Tibial nerve (tissue), 4 donors: ENCODE measurements around the gene ENG.

Source experiments
- EP300 ChIP-seq, 2 donors: sonication (generic); formaldehyde crosslinking; IDR thresholded peaks; one replicate each; pipeline ENCODE4 v1.6.1; 2017; ENCODE audit warnings: antibody characterized with exemption in 2 of 2, mild to moderate bottlenecking in 1 of 2
- POLR2A ChIP-seq, 2 donors: fragments of 450-650 bp; IDR thresholded peaks; one replicate each; pipeline ENCODE4 v1.6.1; 2017; ENCODE audit warnings: antibody characterized with exemption in 2 of 2, mild to moderate bottlenecking in 2 of 2, moderate library complexity in 2 of 2
- TF ChIP-seq, protein P1 (sequence below), 5 experiments: fragments of 200-600 bp in 3 of 5; fragments of 450-650 bp in 2 of 5; sonication (generic) in 3 of 5; IDR thresholded peaks; one replicate each; pipeline ENCODE4 v1.5.1; 2016 to 2019; ENCODE audit warnings: antibody characterized with exemption in 5 of 5, mild to moderate bottlenecking in 3 of 5, moderate library complexity in 2 of 5

DNA sequence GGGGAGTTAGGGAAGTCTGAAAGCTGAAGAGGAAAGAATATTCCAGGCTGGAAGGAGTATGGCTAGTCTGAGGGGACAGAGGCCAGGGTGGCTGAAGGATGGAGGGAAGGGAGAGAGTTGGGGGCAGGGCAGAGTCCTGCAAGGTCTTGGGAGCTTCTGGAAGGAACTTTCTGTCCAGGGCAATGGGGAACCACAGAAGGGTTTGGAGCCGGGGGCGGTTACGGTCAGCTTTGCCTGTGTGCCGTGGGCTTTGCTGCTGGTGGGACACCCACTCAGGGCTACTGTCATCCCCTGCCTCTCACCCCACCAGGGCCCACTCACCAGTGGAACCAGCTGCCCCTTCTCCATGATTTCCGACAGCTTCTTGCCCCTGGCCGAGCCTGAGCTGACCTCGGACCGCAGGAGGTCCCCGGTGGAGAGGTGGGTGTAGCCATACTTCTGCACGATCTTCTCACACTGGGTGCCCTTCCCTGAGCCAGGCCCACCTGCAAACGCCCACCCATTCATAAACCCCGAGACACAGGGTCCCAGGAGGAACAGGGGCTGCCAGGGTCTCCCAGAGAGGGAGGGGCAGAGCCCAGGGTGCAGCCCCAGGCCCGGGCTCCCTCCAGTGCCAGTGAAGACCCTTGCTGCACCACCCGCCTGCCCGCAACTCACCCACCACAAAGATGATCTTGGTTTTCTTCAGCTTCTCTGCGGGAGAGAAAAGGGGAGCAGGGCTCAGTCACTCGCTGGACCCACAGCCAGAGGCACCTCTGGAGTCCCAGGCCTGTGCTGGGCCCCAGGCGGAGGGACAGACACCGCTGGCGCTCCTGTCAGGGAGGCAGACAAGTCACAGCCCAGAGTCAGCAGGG is 18.1 kb upstream of the ENG start:
- TF ChIP-seq, protein P1, sequence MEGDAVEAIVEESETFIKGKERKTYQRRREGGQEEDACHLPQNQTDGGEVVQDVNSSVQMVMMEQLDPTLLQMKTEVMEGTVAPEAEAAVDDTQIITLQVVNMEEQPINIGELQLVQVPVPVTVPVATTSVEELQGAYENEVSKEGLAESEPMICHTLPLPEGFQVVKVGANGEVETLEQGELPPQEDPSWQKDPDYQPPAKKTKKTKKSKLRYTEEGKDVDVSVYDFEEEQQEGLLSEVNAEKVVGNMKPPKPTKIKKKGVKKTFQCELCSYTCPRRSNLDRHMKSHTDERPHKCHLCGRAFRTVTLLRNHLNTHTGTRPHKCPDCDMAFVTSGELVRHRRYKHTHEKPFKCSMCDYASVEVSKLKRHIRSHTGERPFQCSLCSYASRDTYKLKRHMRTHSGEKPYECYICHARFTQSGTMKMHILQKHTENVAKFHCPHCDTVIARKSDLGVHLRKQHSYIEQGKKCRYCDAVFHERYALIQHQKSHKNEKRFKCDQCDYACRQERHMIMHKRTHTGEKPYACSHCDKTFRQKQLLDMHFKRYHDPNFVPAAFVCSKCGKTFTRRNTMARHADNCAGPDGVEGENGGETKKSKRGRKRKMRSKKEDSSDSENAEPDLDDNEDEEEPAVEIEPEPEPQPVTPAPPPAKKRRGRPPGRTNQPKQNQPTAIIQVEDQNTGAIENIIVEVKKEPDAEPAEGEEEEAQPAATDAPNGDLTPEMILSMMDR (IDR thresholded peaks at IDR 0.05): no peak
- TF ChIP-seq EP300 (IDR thresholded peaks at IDR 0.05): no peak
- TF ChIP-seq POLR2A (IDR thresholded peaks at IDR 0.05): no peak
